ENCODE measurements around the gene UST.
"Not testable (repeated sequence)": the region's sequence is repeated elsewhere in the genome, so short reads cannot be mapped to it uniquely, and the experiment has no call there.

UST gene

GRCh38 chr6:148768646-148769270, 21.9 kb downstream of the UST start:
- no peak for DNase-seq

DNA sequence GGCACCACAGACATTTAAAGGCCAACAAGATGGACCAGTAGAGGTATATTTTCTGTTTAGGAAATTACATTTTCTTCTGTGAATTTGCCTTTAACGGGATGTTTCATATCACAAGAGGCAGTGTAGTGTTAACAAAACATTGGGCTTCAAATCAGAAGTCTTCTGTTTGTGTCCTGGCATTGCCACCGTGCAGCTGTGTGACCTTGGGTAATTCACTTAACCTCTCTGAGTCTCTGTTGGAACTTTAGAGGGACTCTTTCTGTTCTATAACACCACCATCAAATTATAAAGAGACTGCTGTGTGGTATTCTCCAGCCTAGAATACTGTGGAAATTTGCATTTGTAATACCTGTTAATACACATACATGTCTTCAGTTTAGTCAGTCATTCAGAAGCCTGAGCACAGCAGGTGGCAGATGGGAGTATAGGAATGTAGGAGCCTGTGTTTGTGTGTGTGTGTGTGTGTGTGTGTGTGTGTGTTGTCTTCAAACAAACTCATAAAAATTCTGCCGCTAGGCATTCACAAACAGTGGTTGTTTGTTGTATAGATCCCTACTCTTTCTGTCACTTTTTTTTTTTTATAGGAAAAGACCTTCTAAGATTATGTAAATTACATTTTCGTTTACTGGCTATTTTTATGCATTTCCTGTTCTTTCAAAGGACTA, 22.6 kb downstream of the UST start:
- no peak for DNase-seq

DNA sequence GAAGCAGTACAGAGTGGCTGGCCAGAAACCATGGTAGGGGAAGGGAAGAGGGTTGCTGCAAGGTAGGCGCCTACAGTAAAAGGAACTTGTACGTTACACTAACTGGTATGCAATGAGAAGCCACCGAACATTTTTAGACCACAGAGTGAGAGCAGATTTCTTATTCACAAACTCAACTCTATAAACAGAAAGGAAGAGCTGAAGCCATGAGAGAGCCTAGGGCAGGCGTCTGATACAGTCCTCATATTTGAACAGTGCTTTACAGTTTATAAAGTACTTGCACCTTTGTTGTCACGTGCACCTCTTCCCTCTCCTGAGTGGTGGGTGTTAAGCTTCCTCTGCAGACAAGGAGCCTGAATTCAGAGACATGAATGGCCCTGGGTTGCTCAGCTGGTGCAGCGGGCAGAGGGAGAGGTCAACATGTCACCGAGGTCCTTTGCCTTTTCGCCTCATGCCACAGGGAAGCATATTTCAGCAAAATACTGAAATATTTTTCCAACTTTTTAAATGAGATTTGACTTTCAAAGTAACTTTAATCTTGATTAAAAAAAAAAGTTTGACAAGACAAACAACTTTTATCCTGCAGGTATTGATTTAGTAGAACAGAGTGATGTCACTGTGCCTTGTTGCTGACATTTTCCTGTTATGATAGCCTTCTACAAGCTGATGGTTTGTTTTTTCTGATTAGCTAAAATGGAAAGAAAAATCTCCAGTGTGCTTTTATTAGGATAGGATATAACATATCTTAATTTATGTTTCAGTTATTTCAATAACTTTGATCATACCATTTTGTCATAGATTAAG, 23.8 kb downstream of the UST start:
- no peak for DNase-seq

DNA sequence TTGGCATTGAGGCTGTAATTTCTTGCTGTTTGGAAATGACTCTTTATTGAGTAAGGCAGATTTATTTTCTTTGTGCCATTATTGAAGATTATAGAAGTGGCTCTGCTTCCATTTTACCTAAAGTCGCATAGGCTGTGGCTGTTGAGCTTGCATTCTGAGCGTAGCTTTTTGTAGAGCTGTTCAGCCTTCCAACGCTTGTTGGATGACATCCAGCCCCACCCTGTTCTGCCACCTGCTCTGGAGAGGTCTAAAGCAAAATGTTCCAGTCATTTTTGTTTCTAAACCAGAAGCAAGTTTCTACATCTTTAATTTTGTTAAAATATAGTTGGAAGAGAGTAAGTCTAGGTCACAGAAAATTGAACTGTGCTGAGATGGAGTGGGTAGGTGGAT, 24.4 kb downstream of the UST start:
- DNase-seq, result no peak

DNA sequence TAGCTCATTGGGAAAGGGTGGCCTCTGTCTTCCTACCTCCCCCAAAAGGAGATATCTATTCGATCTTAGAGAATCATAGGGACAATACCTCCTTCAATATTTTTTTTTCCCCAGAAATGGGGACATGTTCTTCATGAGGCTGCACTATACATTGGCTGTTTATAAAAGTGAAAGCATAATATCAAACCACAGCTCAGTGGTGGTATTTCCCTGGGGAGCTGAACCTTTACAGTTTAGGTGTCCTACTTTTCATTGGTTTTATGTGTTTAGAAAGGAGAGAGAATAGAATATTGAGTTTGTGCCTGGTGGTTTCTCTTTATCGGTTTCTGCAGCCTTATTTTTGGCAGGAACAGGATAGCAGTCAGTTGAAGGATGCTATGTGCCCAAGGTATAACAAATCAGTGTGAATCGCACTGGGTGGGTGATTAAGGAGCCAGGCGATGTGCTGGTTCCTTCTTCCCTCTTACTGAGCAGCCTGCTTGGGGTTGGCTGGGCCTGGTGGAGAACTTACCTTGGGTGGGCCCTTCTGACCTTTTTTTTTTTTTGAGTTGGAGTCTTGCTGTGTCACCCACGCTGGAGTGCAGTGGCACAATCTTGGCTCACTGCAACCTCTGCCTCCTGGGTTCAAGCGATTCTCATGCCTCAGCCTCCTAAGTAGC, 25.2 kb downstream of the UST start:
- no peak for DNase-seq

- DNase-seq, result no peak
Observed at GRCh38 chr6:148775161-148775560, 28.3 kb downstream of the UST start.

DNA sequence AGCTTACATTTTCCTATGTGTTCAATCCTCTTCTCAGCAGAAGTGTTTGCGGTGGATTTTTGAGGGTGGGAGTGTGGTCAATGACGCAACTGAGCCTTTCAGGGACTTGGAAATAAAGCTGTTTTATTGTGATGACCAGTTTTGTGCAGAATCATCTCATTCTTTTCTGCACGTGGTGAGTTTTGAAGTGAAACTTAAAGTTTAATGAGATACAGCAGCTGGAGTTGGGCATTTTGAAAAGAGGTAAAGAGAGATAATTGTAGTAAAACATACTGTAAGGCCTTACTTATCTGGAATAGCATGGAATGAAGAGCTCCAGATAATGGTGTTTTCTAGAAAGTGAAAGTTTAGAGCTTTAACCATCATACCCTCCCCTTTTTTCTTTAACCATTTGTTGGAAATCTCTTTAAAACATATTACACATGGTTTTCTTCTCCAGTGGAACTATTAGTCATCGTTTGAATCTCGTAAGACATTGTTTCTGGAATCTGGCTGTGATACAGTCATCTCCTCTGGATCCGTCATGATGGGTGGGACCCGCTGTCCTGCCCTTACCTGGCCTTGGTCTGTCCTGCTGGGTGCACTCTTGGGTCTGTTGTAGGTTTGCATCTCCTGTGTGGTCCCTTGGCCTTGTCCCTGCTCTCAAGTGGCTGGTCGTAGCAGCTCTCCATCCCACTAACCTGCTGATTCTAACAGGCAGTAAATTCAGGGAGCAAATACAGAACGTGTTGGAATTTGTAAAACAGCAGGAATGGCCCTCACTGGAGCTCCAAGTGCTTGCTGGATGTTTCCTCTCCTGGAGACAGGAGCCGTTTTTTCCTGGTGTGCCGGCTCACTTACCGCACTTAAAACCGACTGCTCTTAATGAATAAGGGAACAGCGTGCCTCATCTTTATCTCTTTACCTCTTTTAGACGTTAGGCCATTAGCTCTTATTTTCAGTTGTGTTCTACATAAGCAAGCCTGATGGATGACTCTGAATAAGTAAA, 29.8 kb downstream of the UST start:
- no peak for DNase-seq

DNA sequence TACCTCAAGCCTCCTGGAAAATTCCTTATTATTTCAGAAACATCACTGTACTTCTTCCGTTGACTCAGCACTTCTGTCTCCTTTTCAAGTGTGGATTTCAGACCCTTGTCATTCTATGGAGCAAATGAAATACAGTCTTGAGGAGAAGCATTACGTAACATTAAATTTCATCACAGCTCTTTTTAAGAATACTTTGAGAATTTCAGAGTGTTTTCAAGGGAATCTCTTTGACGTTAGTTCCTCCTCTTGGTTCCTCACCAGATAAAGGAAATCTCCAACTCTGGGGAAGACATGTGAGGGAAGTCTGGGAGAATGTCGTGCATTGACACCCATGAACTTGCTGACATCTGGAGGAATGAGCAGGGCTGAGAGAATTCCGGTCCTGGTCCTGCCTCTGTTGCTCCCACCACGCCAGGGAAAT, 32.3 kb downstream of the UST start:
- DNase-seq, result no peak

- not testable (repeated sequence) for DNase-seq
Observed at GRCh38 chr6:148780423-148780822, 33.6 kb downstream of the UST start.

DNA sequence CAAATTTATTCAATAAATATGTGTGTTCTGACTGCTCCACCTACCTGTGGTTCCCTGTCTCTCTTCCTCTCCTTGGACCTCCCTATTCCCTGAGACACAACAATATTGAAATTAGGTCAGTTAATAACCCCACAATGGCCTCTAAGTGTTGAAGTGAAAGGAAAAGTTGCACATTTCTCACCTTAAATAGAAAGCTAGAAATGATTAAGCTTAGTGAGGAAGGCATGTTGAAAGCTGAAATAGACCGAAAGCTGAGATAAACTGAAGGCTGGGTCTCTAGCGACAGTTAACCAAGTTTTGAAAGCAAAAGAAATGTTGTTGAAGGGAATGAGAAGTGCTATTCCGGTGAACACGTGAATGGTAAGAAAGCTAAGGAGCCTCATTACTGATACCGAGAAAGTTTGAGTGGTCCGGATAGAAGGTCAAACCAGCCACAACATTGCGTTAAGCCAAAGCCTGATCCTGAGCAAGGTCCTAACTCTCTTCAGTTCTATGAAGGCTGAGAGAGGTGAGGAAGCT, 34.1 kb downstream of the UST start:
- no peak for DNase-seq

DNA sequence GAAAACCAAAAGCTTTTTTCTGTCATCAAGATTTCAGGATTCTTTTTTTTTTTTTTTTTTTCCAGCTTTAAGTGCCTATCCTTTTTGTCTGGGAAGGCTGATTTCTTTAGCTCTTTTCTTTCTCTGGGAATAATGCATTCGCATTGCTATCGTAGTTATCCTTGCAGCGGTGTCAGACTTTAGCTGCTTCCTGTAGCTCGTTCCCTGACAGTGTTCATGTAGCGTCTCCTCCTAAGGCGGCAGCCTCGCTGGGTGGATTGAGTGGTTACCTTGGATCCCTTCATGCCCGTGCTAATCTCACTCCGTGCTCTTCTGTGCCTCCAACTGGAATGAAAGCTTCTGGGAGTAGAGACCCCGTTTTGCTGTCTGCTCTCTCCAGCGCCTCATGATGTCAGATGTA, 43.1 kb downstream of the UST start:
- no peak for DNase-seq

DNA sequence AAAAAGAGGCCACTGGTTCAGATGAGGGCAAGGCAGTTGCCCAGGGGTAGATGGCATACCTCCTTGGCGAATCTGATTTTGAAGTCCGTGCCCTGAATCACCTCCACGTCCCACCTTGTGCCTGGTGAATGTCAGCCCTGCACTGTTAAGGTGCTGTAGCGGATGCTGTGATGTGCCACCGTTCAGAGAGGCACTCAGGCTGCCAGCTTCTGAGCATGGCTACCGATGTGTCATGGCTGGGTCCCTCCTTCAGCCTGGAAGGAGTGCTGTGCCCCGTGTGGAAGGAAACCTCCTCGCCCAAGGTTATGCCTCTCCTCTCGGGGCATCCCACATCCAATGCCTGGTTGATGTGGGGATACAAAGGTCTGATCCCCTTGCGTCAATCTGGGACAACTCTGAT, 43.6 kb downstream of the UST start:
- no peak for DNase-seq

DNA sequence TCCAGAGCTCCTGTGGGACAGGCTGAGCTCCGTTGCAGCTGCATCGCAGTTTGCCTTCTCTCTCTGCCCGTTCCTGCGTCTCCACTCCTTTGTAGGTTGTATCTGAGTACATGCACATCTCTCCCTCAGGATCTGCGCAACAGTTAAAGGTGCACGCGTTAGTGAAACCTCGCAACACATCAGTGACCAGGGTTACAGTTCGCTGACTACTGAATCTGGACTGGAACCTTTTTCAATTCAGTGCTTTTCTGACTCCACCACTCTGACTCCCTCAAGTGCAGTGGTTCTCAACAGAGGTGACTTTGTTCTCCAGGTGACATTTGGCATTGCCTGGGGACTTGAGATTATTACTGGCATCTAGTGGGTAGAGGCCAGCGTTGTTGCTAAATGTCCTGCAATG, 44.0 kb downstream of the UST start:
- no peak for DNase-seq

- no peak for DNase-seq
Observed at GRCh38 chr6:148791372-148791771, 44.5 kb downstream of the UST start.

- no peak for DNase-seq
Observed at GRCh38 chr6:148793721-148794120, 46.9 kb downstream of the UST start.

- no peak for DNase-seq
Observed at GRCh38 chr6:148794797-148795196, 48.0 kb downstream of the UST start.

DNA sequence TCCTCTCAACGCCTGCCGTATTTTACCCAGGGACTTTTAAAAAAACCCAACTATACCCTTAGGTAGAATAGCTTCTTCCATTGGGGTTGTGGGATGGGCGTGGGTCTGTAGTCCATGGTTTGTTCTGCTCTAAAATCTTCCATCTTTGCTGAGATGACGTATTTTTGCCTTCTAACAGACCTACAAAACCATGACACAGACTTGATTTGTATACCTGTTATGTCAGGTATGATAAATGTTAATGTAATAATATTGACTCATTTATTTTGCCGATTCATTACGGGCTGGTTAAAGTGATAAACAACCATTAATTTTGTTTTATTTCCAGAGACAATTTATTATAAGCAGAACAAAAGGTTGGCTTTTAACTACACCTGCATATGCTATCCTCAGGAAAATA, 48.7 kb downstream of the UST start:
- no peak for DNase-seq

- DNase-seq, result no peak
Observed at GRCh38 chr6:148799647-148800046, 52.8 kb downstream of the UST start.

- no peak for DNase-seq
Observed at GRCh38 chr6:148800536-148800935, 53.7 kb downstream of the UST start.

- DNase-seq, result no peak
Observed at GRCh38 chr6:148803979-148804378, 57.1 kb downstream of the UST start.

- no peak for DNase-seq
Observed at GRCh38 chr6:148805777-148806176, 58.9 kb downstream of the UST start.

GRCh38 chr6:148807784-148808183, 61.0 kb downstream of the UST start:
- DNase-seq, result no peak

All from activated CD4-positive, CD25-positive, alpha-beta regulatory T cell (primary cell).